ENCODE measurements around the gene XPC.
A peak's percentile ranks its signal among the peaks of the same experiment; 100 is the strongest.

The XPC gene

GRCh38 chr3:14147617-14148016 lies 30.8 kb downstream of the XPC start:
- no peak for TF ChIP-seq CTCF (conservative IDR thresholded peaks at IDR 0.05; ENCODE audit: low read depth, low read length)
- no peak for DNase-seq (ENCODE audit: low read depth)

GRCh38 chr3:14147066-14147435 lies 31.4 kb downstream of the XPC start:
- H3K4me3 ChIP-seq (ENCODE audit: low read length), result no peak overlapping the region
- DNase-seq (ENCODE audit: low read depth), result no peak
- no peak for TF ChIP-seq CTCF (conservative IDR thresholded peaks at IDR 0.05; ENCODE audit: low read depth, low read length)

More at GRCh38 chr3:14147617-14148016, 30.8 kb downstream of the XPC start:
- H3K4me3 ChIP-seq (ENCODE audit: low read length), result no peak overlapping the region

GRCh38 chr3:14146381-14147065 lies 31.9 kb downstream of the XPC start:
- DNase-seq (ENCODE audit: low read depth), result no peak
- TF ChIP-seq CTCF (conservative IDR thresholded peaks at IDR 0.05; ENCODE audit: low read depth, low read length), result no peak
- no peak overlapping the region for H3K4me3 ChIP-seq (ENCODE audit: low read length)

- DNase-seq (ENCODE audit: low read depth), result no peak
- TF ChIP-seq CTCF (conservative IDR thresholded peaks at IDR 0.05; ENCODE audit: low read depth, low read length), result no peak
- no peak overlapping the region for H3K4me3 ChIP-seq (ENCODE audit: low read length)
These were observed 32.6 kb downstream of the XPC start for GRCh38 chr3:14145670-14146380.

GRCh38 chr3:14145236-14145635 lies 33.2 kb downstream of the XPC start:
- no peak for DNase-seq (ENCODE audit: low read depth)
- no peak for TF ChIP-seq CTCF (conservative IDR thresholded peaks at IDR 0.05; ENCODE audit: low read depth, low read length)
- H3K4me3 ChIP-seq (ENCODE audit: low read length), result no peak overlapping the region

GRCh38 chr3:14144423-14145075 lies 33.9 kb downstream of the XPC start:
- DNase-seq (ENCODE audit: low read depth), result peak; percentile 98
- TF ChIP-seq CTCF (conservative IDR thresholded peaks at IDR 0.05; ENCODE audit: low read depth, low read length), result no peak
- H3K4me3 ChIP-seq (ENCODE audit: low read length), result peak overlapping the region; percentile 21

All from retinal pigment epithelial cell (primary cell).